ENCODE results near the gene NHSL2. TPM values are rescaled to one million over a fixed set of nuclear protein-coding genes. Genes with fewer than 3 reads are reported as not detected.

NHSL2 gene
- total RNA-seq, 1 experiment from 2014 or later = 0.36 TPM

Other genes with a start within 250 kb of the NHSL2 start
- gene CXorf49, start 192.6 kb upstream of the NHSL2 start, total RNA-seq (2021; ENCODE audit: unreplicated experiment) = not detected
- gene CXorf49B, start 147.5 kb upstream of the NHSL2 start, total RNA-seq (2021; ENCODE audit: unreplicated experiment) = not detected
- 11.0 TPM for gene RTL5, start 221.1 kb downstream of the NHSL2 start, total RNA-seq (2021; ENCODE audit: unreplicated experiment)

Measured in Panc1 (cell line).